K562 (cell line): ENCODE measurements around the gene TICRR. TPM values are rescaled to one million over a fixed set of nuclear protein-coding genes. Genes with fewer than 3 reads are reported as not detected.

ENCODE experiments used
- CREM ChIP-seq: IDR thresholded peaks from 2 replicates; pipeline ENCODE4 v1.6.1; 2014; ENCODE audit warnings: antibody characterized with exemption, low read depth
- HDAC6 ChIP-seq: IDR thresholded peaks from 2 replicates; pipeline ENCODE4 v1.6.1; 2012; ENCODE audit warnings: low read depth, mild to moderate bottlenecking, control low read depth, inconsistent platforms, low read length, moderate library complexity
- NFXL1 ChIP-seq: fragments of 450-650 bp; formaldehyde crosslinking; IDR thresholded peaks from 2 replicates; pipeline ENCODE4 v1.4.0; 2021; ENCODE audit warnings: mild to moderate bottlenecking
- PKNOX1 ChIP-seq: fragments of 450-650 bp; IDR thresholded peaks from 2 replicates; pipeline ENCODE4 v1.6.1; 2016
- REST ChIP-seq, 2 experiments: fragments of 450-650 bp; formaldehyde crosslinking in 1 of 2; IDR thresholded peaks; 2 replicates each; pipeline versions ENCODE4 v1.4.0 to v1.6.1; 2014 to 2020; ENCODE audit warnings: mild to moderate bottlenecking in 2 of 2, borderline replicate concordance in 1 of 2, low read depth in 1 of 2
- SMAD4 ChIP-seq: fragments of 250-450 bp; sonication (Bioruptor Pico); conservative IDR thresholded peaks from 2 replicates; pipeline ENCODE4 v1.8.0; 2021; ENCODE audit warnings: inconsistent platforms, mild to moderate bottlenecking, moderate library complexity
- TBL1XR1 ChIP-seq, 2 experiments: IDR thresholded peaks; 2 replicates each; pipeline ENCODE4 v1.6.1; 2012; ENCODE audit warnings: improper control_type of control experiment in 2 of 2, low read length in 2 of 2, mild to moderate bottlenecking in 1 of 2
- THRB ChIP-seq: fragments of 450-650 bp; formaldehyde crosslinking; conservative IDR thresholded peaks from 2 replicates; pipeline ENCODE4 v1.4.0; 2022; ENCODE audit warnings: mild to moderate bottlenecking, missing genetic modification characterization
- polyA plus RNA-seq, 8 experiments: library from polyadenylated mRNA; depleted of rRNA in 4 of 8; stranded (reverse) in 5 of 8; unstranded in 3 of 8; fragments of >200 nt; fragmentation: Nextera tagmentation in 2 of 8; fragmentation: Illumina TruSeq in 1 of 8; extraction: Ambion mirVana in 2 of 8; extraction: Trizol in 1 of 8; gene quantifications; 2 replicates each; pipeline versions ENCODE4 v1.2.1 to v1.2.3, GENCODE V29; 2011 to 2014; ENCODE audit warnings: inconsistent platforms in 1 of 8, missing spikeins in 1 of 8
- total RNA-seq, 7 experiments: library from RNA; depleted of rRNA in 6 of 7; stranded (reverse); fragments of >200 nt in 6 of 7; fragmentation: Illumina TruSeq in 2 of 7; extraction: Trizol in 2 of 7; gene quantifications; 2 replicates each; pipeline versions ENCODE4 v1.2.1 to v1.2.3, GENCODE V29; 2011 to 2021; ENCODE audit warnings: low replicate concordance in 1 of 7
- TF ChIP-seq, protein P1 (sequence below): fragments of 250-450 bp; sonication (Bioruptor Pico); IDR thresholded peaks from 2 replicates; pipeline ENCODE4 v1.4.0; 2020; ENCODE audit warnings: mild to moderate bottlenecking, moderate library complexity
- TF ChIP-seq, protein P2 (sequence below): fragments of 450-650 bp; IDR thresholded peaks from 2 replicates; pipeline ENCODE4 v1.6.1; 2016; ENCODE audit warnings: antibody characterized with exemption
- TF ChIP-seq, protein P3 (sequence below): fragments of 450-650 bp; formaldehyde crosslinking; IDR thresholded peaks from 2 replicates; pipeline ENCODE4 v1.4.0; 2022; ENCODE audit warnings: missing genetic modification characterization

TICRR gene
- total and polyA plus RNA-seq, 9 of the 15 experiments (the other 6 are each of a cell fraction or from before 2014, with no cell fraction given), result 0.84 to 22.9 (median 13.7) TPM

DNA sequence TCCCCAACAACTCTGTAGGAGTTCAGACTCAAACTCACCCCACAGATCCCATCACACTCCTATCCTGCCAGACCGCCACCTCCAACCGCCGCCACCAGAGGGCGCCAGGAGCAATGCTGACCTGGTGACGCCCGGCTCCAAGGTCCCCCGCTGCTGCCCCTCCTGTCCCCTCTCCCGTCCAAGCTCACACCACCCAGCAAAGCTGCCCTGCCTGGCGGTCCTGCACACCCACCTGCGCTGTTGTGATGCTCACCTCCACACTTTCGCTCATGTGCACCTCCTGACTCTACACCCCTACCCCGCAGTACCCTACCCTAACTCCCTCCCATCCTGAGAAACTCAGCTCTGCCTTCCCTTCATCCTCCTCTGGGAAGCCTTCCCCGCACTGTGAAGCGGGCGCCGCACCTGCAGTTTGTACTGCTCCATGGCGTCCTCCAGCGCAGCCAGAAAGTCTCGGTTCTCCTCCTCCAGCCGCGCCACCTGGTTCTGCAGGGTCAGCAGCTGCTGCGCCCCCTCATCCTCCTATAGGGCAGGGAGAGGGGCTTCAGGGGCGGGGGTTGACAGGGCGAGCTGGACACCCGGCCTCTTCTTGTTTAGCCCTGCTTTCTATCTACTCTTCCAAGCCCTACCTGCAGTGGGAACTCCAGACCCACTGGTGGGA lies 72.1 kb downstream of the TICRR start (continued):
- 0 out of 2 replicates have a peak, but pooled peaks have one; percentile 22 for TF ChIP-seq REST (IDR thresholded peaks at IDR 0.05; ENCODE audit: borderline replicate concordance)
- TF ChIP-seq REST (CRISPR knock-in tag; IDR thresholded peaks at IDR 0.05; ENCODE audit: low read depth), result no peak
- no peak for TF ChIP-seq TBL1XR1 (IDR thresholded peaks at IDR 0.05; ENCODE audit: low read length in 2 of 2)
- peak; percentile 68 for TF ChIP-seq CREM
- TF ChIP-seq SMAD4 (CRISPR knock-in tag), result 0 out of 2 replicates have a peak, but pooled peaks have one; percentile 29
- peak; percentile 66; the same call in 1 of the 2 replicates for TF ChIP-seq THRB (CRISPR knock-in tag)
- no peak for TF ChIP-seq NFXL1
- TF ChIP-seq PKNOX1, result no peak
- TF ChIP-seq, protein P1, sequence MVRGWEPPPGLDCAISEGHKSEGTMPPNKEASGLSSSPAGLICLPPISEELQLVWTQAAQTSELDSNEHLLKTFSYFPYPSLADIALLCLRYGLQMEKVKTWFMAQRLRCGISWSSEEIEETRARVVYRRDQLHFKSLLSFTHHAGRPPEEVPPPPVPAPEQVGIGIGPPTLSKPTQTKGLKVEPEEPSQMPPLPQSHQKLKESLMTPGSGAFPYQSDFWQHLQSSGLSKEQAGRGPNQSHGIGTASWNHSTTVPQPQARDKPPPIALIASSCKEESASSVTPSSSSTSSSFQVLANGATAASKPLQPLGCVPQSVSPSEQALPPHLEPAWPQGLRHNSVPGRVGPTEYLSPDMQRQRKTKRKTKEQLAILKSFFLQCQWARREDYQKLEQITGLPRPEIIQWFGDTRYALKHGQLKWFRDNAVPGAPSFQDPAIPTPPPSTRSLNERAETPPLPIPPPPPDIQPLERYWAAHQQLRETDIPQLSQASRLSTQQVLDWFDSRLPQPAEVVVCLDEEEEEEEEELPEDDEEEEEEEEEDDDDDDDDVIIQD (CRISPR knock-in tag), result no peak
- TF ChIP-seq, protein P2, sequence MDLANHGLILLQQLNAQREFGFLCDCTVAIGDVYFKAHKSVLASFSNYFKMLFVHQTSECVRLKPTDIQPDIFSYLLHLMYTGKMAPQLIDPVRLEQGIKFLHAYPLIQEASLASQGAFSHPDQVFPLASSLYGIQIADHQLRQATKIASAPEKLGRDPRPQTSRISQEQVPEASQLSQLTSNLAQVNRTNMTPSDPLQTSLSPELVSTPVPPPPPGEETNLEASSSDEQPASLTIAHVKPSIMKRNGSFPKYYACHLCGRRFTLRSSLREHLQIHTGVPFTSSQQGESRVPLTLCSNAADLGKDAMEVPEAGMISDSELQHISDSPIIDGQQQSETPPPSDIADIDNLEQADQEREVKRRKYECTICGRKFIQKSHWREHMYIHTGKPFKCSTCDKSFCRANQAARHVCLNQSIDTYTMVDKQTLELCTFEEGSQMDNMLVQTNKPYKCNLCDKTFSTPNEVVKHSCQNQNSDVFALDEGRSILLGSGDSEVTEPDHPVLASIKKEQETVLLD, result no peak
- TF ChIP-seq, protein P3, sequence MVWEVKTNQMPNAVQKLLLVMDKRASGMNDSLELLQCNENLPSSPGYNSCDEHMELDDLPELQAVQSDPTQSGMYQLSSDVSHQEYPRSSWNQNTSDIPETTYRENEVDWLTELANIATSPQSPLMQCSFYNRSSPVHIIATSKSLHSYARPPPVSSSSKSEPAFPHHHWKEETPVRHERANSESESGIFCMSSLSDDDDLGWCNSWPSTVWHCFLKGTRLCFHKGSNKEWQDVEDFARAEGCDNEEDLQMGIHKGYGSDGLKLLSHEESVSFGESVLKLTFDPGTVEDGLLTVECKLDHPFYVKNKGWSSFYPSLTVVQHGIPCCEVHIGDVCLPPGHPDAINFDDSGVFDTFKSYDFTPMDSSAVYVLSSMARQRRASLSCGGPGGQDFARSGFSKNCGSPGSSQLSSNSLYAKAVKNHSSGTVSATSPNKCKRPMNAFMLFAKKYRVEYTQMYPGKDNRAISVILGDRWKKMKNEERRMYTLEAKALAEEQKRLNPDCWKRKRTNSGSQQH, result 0 out of 2 replicates have a peak, but pooled peaks have one; percentile 25
- TF ChIP-seq HDAC6, result no peak
